ENCODE data around the gene ARL10.

Gene ARL10

DNA sequence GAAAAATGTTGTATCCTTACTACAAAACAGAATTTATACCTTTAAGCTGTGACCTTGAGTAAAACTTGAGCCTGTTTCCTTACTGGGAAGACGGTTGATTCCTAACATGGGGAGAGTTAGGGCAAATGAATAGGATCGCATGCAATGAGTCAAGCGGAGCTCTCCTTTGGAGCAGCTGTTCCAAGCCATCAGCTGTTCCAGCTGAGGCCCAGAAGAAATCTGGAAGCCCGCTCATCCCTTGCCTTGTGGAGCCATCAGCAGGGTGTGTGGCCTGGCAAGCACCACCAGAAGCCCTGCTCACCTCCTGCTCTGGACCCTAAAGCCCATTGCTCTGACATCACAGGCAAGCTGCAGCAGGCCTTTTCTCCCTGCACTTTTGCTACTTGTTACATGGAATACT, 11.8 kb upstream of the ARL10 start:
- no peak overlapping the region for H3K4me3 ChIP-seq (ENCODE audit: low read depth, low read length)
- no peak for TF ChIP-seq CTCF (IDR thresholded peaks at IDR 0.05; ENCODE audit: control insufficient read depth, extremely low read depth, insufficient read depth)
- DNase-seq (ENCODE audit: low read depth): no peak

DNA sequence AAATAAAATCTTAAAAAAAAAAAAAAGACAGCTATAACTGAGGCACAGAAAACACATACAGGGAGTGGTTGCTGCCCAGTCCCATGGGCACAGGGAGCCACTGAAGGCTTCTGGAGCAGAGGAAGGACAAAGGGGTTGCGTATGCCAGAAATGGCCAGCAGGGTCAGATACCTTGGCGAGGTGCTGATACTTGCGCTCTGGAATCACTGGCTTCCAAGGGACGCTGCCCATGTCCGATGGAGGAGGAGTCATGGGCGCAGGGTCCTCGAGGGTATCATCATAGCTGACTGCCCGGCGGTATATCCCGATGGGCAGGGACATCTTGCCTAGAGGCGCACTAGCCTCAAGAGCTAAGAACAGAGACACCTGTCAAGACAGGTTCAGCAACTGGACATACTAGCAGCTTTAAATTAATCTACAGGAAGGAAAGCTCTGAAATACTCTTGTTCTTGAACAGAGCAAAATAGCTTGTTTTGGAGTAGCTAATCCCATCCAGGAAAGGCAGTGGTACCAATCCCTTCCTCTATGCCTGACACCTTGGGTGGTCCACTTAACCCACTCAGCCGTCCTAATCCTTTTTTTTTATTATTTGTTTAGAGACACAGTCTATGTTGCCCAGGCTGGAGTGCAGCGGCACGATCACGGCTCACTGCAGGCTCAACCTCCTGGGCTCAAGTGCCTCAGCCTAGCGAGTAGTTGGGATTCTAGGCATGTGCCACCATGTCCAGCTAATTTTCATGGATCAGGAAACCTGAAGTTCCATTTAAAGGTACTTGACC, 9.7 kb upstream of the ARL10 start:
- DNase-seq (ENCODE audit: low read depth): no peak
- no peak for TF ChIP-seq CTCF (IDR thresholded peaks at IDR 0.05; ENCODE audit: control insufficient read depth, extremely low read depth, insufficient read depth)
- H3K4me3 ChIP-seq (ENCODE audit: low read depth, low read length): no peak overlapping the region

DNA sequence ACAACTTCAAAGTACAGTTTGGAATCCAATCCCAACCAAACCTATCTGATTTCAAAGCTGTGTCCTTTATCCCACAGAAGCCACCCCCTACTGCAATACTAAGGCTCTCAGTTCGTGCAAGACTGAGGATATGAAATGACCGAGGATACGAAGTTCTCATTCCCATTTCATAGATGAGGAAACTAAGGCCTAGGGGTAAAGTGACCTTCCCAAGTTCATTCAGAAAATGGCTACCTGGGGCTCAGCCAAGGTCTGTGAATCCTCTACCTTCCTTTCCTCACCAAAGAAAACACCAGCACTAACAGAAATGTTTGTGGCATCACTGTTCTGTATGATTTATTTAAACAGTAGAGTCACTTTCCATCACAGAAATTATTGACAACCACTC, 9.1 kb upstream of the ARL10 start:
- no peak overlapping the region for H3K4me3 ChIP-seq (ENCODE audit: low read depth, low read length)
- no peak for TF ChIP-seq CTCF (IDR thresholded peaks at IDR 0.05; ENCODE audit: control insufficient read depth, extremely low read depth, insufficient read depth)
- no peak for DNase-seq (ENCODE audit: low read depth)

GRCh38 chr5:176359658-176360057, 5.6 kb upstream of the ARL10 start:
- DNase-seq (ENCODE audit: low read depth): peak; percentile 58
- TF ChIP-seq CTCF (IDR thresholded peaks at IDR 0.05; ENCODE audit: control insufficient read depth, extremely low read depth, insufficient read depth): no peak
- no peak overlapping the region for H3K4me3 ChIP-seq (ENCODE audit: low read depth, low read length)

GRCh38 chr5:176360894-176361436, 4.3 kb upstream of the ARL10 start:
- no peak for DNase-seq (ENCODE audit: low read depth)
- no peak for TF ChIP-seq CTCF (IDR thresholded peaks at IDR 0.05; ENCODE audit: control insufficient read depth, extremely low read depth, insufficient read depth)
- peak overlapping the region; percentile 98 for H3K4me3 ChIP-seq (ENCODE audit: low read depth, low read length)

- TF ChIP-seq CTCF (IDR thresholded peaks at IDR 0.05; ENCODE audit: control insufficient read depth, extremely low read depth, insufficient read depth): peak; percentile 34
- peak within 1 kb of the TSS; percentile 98 for H3K4me3 ChIP-seq (ENCODE audit: low read depth, low read length)
- DNase-seq (ENCODE audit: low read depth): peak; percentile 69
Observed at GRCh38 chr5:176361437-176362232, 3.7 kb upstream of the ARL10 start, which contains the start of gene KIAA1191. Gene KIAA1191, minus strand, starts transcription at chr5:176361764. Its CDS starts 2,256 bp downstream, at chr5:176359508.
